ENCODE data around the gene SSH2. TPM values are rescaled to one million over a fixed set of nuclear protein-coding genes. Genes with fewer than 3 reads are reported as not detected.

The SSH2 gene
- total and polyA plus RNA-seq, 9 of the 15 experiments (the other 6 are each of a cell fraction or from before 2014, with no cell fraction given), result 3.9 to 16.1 (median 10.2) TPM

DNA sequence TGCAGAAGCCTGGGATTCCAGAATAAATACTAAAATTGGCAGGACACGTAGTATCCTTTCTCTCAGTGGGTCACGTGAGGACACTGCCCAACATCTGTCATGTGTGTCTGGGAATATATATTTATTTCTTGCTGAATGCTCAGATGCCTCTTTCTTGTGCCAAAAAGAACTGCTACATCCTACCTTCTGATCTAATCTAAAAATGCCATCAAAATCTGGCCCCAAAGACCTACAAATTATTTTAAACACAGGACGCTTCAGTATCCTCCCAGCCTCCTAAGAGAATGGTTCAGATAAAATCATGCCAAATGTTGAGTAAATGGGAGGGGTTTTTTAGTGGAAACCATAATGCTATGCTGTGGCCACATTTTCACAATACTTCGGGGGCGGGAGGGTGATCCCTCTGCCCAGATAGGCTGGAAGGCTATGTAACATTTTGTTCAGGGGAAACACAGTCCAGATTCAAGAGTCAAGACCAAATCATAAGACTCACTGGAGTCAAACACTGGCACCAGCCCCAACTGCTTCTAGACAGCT is 284.4 kb downstream of the SSH2 start (continued):
- TF ChIP-seq HDAC3 (IDR thresholded peaks at IDR 0.05; ENCODE audit: borderline replicate concordance, partially characterized antibody) (no peak), SAP30 (IDR thresholded peaks at IDR 0.05; ENCODE audit: borderline replicate concordance, insufficient read depth, low read depth, low read length, poor library complexity, severe bottlenecking) (no peak), OTX1 (CRISPR knock-in tag; IDR thresholded peaks at IDR 0.05) (no peak), ZHX1 (conservative IDR thresholded peaks at IDR 0.05; ENCODE audit: low read length) (no peak), MTA1 (IDR thresholded peaks at IDR 0.05; ENCODE audit: borderline replicate concordance) (no peak), TAF1 (IDR thresholded peaks at IDR 0.05; ENCODE audit: control insufficient read depth, extremely low read depth, insufficient read depth, low read length, severe bottlenecking) (no peak), RCOR1 (IDR thresholded peaks at IDR 0.05; ENCODE audit: borderline replicate concordance in 1 of 2, low read depth in 2 of 2, low read length in 2 of 2) (0 out of 4 replicates have a peak, but pooled peaks of 1 of the 2 experiments have one; percentile 24), KAT7 (CRISPR knock-in tag; IDR thresholded peaks at IDR 0.05; ENCODE audit: borderline replicate concordance) (no peak), THRA (IDR thresholded peaks at IDR 0.05) (peak; percentile 36; the same call in 1 of the 2 replicates), GTF2A2 (tag; IDR thresholded peaks at IDR 0.05) (no peak), VEZF1 (CRISPR knock-in tag; IDR thresholded peaks at IDR 0.05) (peak; percentile 79), KLF16 (IDR thresholded peaks at IDR 0.05) (no peak), TSHZ1 (CRISPR knock-in tag; IDR thresholded peaks at IDR 0.05) (no peak)
- TF ChIP-seq, protein P1, sequence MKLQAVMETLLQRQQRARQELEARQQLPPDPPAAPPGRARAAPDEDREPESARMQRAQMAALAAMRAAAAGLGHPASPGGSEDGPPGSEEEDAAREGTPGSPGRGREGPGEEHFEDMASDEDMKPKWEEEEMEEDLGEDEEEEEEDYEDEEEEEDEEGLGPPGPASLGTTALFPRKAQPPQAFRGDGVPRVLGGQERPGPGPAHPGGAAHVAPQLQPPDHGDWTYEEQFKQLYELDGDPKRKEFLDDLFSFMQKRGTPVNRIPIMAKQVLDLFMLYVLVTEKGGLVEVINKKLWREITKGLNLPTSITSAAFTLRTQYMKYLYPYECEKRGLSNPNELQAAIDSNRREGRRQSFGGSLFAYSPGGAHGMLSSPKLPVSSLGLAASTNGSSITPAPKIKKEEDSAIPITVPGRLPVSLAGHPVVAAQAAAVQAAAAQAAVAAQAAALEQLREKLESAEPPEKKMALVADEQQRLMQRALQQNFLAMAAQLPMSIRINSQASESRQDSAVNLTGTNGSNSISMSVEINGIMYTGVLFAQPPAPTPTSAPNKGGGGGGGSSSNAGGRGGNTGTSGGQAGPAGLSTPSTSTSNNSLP (IDR thresholded peaks at IDR 0.05; ENCODE audit: borderline replicate concordance, low read depth, low read length), result 0 out of 2 replicates have a peak, but pooled peaks have one; percentile 23
